Left ventricle myocardium inferior (tissue), 1 donor: Measurements from ENCODE around the gene TMEM200A. TPM values are rescaled to one million over a fixed set of nuclear protein-coding genes. Genes with fewer than 3 reads are reported as not detected.

ENCODE experiments used
- DNase-seq: peaks from one replicate; pipeline ENCODE4 v3.0.0-alpha.2; 2020
- H3K27ac ChIP-seq: fragments of 200-600 bp; replicated peaks from 2 replicates; pipeline ENCODE4 v1.8.0; 2021
- H3K27me3 ChIP-seq: fragments of 200-600 bp; 2 replicates; pipeline ENCODE4 v1.8.0; 2021; ENCODE audit warnings: low read depth
- H3K36me3 ChIP-seq: fragments of 200-600 bp; 2 replicates; pipeline ENCODE4 v1.8.0; 2021
- H3K4me1 ChIP-seq: fragments of 200-600 bp; 2 replicates; pipeline ENCODE4 v1.8.0; 2021
- H3K4me3 ChIP-seq: fragments of 200-600 bp; 2 replicates; pipeline ENCODE4 v1.8.0; 2021; ENCODE audit warnings: mild to moderate bottlenecking, moderate library complexity
- H3K9me3 ChIP-seq: fragments of 200-600 bp; replicated peaks from 2 replicates; pipeline ENCODE4 v1.8.0; 2021
- intact Hi-C: fragments of 100-400 bp; cut with micrococcal nuclease; formaldehyde crosslinking; loops from one replicate; pipeline ENCODE4 v1.11.0; 2022
- total RNA-seq: library from RNA; stranded (reverse); fragmentation: NEBNext Ultra II Directional; extraction: Animal tissue kit (Norgen Biotek cat#: 25700); gene quantifications from one replicate; pipeline ENCODE4 v1.2.1, GENCODE V29; 2021
- TF ChIP-seq, protein P1 (sequence below): fragments of 200-600 bp; IDR thresholded peaks from 2 replicates; pipeline ENCODE4 v1.8.0; 2021; ENCODE audit warnings: antibody characterized with exemption, mild to moderate bottlenecking, borderline replicate concordance
- donor health status: DM: no; HTN: yes; CAD: no; lungs with severe emphysema.

TMEM200A gene
- total RNA-seq, 1 donor from 2014 or later, result not detected

DNA sequence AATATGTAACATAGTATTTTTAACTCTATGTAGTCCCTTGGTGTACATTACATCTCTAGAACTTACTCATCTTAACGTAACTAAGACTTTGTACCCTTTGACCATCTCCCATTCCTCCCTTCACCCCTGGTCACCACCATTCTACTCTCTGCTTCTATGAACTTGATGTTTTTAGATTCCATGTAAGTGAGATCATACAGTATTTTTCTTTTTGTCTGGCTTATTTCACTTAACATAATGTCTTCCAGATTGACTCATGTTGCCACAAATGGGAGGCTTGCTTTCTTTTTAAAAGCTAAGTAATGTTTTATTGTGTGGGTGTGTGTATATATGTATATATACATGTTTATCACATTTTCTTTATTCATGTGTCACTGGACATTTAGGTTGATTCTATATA, 55.8 kb downstream of the TMEM200A start:
- Histone ChIP-seq H3K4me3 (no peak overlapping the region), H3K27ac (no peak overlapping the region), H3K9me3 (no peaks in the 10 kb centered on the region), H3K27me3 (no peaks in the 10 kb centered on the region), H3K36me3 (no peaks in the 10 kb centered on the region), H3K4me1 (no peaks in the 10 kb centered on the region)
- no peak for DNase-seq
- TF ChIP-seq, protein P1, sequence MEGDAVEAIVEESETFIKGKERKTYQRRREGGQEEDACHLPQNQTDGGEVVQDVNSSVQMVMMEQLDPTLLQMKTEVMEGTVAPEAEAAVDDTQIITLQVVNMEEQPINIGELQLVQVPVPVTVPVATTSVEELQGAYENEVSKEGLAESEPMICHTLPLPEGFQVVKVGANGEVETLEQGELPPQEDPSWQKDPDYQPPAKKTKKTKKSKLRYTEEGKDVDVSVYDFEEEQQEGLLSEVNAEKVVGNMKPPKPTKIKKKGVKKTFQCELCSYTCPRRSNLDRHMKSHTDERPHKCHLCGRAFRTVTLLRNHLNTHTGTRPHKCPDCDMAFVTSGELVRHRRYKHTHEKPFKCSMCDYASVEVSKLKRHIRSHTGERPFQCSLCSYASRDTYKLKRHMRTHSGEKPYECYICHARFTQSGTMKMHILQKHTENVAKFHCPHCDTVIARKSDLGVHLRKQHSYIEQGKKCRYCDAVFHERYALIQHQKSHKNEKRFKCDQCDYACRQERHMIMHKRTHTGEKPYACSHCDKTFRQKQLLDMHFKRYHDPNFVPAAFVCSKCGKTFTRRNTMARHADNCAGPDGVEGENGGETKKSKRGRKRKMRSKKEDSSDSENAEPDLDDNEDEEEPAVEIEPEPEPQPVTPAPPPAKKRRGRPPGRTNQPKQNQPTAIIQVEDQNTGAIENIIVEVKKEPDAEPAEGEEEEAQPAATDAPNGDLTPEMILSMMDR, result no peak
- intact Hi-C loops, result no loop called here

DNA sequence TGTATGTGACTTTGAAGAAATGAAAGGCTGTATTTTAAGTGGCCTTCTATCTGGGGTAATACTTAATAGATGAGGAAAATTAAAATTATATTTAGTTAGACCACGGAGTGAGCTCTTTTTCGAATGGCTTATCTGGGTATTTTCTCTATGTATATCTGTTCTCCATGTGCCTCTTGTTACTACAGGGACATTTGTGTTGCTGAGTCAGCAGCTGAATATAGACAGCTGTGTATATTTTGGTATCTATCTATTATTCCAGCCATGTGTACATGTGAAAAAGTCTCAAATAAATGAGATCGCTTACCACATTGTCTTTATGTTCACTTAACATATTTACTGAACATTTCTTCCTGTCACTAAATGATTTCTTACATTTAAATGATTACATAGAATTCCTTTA, 57.2 kb downstream of the TMEM200A start:
- TF ChIP-seq, protein P1, result no peak
- Histone ChIP-seq H3K9me3 (no peaks in the 10 kb centered on the region), H3K4me1 (no peaks in the 10 kb centered on the region), H3K27ac (no peak overlapping the region), H3K4me3 (no peak overlapping the region), H3K27me3 (no peaks in the 10 kb centered on the region), H3K36me3 (no peaks in the 10 kb centered on the region)
- intact Hi-C loops, result no loop called here
- no peak for DNase-seq

DNA sequence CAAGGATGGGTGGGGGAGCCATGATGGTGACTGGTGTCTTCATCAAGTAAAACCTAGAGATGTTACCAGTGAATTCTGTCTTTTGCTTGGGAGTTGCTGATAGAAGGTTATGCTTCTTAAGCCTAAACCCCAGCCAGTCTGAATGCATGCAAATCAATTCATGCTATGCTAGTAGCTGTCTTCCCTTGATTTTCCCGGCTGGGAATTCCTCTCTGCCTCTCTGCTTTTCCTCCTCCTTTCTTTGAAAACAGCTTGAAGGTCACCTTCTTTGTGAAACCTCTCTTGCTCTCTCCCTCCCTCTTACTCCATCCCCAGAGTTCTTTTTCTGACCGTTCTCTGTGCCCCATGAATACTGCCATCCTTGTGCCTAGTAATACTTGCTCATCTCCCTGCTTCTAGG, 58.9 kb downstream of the TMEM200A start:
- TF ChIP-seq, protein P1, result no peak
- no peak overlapping the region for H3K4me3 ChIP-seq
- H3K36me3 ChIP-seq, result no peaks in the 10 kb centered on the region
- H3K9me3 ChIP-seq, result no peaks in the 10 kb centered on the region
- DNase-seq, result no peak
- no peaks in the 10 kb centered on the region for H3K4me1 ChIP-seq
- intact Hi-C loops, result no loop called here
- no peaks in the 10 kb centered on the region for H3K27me3 ChIP-seq
- no peak overlapping the region for H3K27ac ChIP-seq

DNA sequence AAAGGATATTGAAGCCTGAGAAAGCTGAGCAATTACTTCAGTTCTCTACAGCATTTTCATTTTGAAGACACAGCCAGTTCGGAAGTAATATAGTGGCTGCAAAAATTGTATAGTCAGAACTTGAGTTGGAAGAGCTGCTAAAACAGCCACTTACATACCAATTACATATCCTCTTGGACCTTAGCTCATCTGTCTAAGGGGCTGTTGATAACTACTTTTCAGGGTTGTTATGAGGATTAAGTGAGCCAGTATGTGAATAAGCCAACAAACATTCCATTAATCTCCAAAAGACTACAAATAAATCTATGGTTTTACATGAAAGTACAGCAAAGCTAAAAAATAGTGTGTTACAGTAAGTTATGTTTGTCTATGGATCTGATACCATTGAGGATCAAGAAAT, 59.7 kb downstream of the TMEM200A start:
- no peaks in the 10 kb centered on the region for H3K4me1 ChIP-seq
- intact Hi-C loops, result no loop called here
- TF ChIP-seq, protein P1, result no peak
- no peak overlapping the region for H3K27ac ChIP-seq
- H3K27me3 ChIP-seq, result no peaks in the 10 kb centered on the region
- no peak for DNase-seq
- H3K36me3 ChIP-seq, result no peaks in the 10 kb centered on the region
- H3K9me3 ChIP-seq, result no peaks in the 10 kb centered on the region
- H3K4me3 ChIP-seq, result no peak overlapping the region

DNA sequence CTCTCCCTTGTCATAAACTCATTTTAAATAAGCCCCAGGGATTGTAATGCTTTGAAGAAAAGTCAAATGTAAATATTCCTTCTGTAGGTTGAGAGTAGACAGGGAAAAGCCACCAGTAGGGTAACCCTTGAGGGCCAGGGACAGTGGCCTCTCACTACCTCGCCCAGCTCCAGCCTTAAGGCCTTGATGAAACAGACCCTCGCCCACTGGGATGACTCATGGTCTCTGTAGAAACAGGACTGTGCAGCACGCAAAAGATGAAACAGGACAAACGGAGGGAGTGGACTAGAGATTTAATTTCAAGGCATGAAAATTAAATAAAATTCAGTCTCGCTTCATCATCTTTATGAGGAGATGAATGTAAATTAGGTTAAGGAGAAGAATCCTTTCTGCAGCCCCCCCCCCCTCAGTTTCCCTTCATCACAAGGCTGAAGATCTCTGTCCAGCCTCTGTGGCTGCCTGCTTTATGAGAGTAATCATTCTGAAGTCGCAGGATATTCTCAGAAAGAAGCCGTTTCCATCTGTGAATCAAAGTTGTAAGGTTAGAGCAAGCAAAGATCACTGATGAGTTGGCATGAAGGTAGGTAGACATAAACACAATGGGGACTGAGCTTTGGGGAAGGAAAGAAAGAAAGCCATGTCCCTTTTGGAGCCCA, 60.4 kb downstream of the TMEM200A start:
- Histone ChIP-seq H3K4me3 (no peak overlapping the region), H3K36me3 (no peaks in the 10 kb centered on the region), H3K27ac (no peak overlapping the region), H3K27me3 (no peaks in the 10 kb centered on the region), H3K4me1 (no peaks in the 10 kb centered on the region), H3K9me3 (no peaks in the 10 kb centered on the region)
- DNase-seq, result no peak
- intact Hi-C loops, result no loop called here
- TF ChIP-seq, protein P1, result no peak
